Amniotic epithelial cell (primary cell): ENCODE measurements around the gene ESF1.
A peak's percentile ranks its signal among the peaks of the same experiment; 100 is the strongest.

Source experiments
- DNase-seq: peaks from one replicate; pipeline ENCODE4 v3.0.0-alpha.2; 2010; ENCODE audit warnings: low read depth

Gene ESF1, protein sequence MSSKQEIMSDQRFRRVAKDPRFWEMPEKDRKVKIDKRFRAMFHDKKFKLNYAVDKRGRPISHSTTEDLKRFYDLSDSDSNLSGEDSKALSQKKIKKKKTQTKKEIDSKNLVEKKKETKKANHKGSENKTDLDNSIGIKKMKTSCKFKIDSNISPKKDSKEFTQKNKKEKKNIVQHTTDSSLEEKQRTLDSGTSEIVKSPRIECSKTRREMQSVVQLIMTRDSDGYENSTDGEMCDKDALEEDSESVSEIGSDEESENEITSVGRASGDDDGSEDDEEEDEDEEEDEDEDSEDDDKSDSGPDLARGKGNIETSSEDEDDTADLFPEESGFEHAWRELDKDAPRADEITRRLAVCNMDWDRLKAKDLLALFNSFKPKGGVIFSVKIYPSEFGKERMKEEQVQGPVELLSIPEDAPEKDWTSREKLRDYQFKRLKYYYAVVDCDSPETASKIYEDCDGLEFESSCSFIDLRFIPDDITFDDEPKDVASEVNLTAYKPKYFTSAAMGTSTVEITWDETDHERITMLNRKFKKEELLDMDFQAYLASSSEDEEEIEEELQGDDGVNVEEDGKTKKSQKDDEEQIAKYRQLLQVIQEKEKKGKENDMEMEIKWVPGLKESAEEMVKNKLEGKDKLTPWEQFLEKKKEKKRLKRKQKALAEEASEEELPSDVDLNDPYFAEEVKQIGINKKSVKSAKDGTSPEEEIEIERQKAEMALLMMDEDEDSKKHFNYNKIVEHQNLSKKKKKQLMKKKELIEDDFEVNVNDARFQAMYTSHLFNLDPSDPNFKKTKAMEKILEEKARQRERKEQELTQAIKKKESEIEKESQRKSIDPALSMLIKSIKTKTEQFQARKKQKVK

DNA sequence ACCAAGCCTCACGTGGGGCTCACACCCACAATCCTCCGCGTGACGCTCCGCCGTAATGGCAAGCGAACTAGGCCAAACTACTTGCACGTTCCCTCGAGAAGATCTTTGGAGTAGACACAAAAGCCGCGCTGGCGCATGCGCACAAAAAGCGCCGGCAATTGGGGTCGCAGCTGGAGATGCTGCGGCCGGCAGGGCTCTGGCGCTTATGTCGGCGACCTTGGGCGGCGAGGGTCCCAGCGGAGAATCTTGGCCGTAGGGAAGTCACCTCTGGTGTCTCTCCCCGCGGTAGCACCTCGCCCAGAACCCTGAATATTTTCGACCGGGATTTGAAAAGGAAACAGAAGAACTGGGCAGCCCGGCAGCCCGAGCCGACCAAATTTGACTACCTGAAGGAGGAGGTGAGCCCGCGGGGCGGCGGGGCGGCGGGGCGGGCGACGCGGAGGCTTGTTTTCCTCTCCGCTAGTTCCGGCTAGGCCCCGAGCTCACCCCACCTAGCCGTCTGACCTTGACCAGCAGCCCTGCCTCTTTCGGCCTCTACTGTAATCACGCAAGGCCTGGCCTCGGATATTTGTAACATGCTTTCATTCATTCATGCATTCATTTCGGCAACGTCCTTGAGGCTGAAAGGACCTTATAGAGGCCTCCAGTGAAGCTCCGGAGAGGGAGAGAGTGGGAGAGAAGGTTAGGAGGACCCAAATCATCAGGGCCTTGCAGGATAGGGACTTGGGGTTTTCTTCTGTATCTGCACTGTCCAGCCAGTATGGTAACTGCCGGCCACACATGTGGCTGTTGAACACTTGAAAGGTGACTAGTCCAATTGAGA is at the start of gene ESF1, which contains the start of gene NDUFAF5:
Gene ESF1, minus strand, starts transcription at position 27 of the 823 bp plus-strand sequence. CDS start 1,779 bp downstream, outside the sequence.
Gene NDUFAF5, plus strand, starts transcription at position 136 of the 823 bp plus-strand sequence. Its CDS starts 41 bp downstream, at position 177.
- peak; percentile 97 for DNase-seq

DNA sequence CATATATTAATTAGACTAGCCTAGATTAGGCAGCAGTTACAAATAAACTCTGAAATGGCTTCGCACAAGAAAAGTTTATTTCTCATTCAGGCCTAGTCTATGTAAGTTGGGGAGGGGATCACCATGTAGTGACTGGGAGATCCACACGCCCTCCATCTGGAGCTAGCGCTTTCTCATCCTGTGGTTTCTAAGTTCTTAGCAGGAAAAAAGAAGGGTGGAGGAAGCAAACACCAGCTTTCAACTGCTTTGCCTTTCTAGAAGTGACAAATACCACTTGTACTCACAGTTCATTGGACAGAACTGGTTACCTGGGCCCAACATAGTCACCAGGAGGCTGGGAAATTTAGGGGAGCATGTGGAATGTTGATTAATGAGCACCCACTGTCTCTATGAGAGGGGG is 46.8 kb upstream of the ESF1 start:
- DNase-seq = no peak

DNA sequence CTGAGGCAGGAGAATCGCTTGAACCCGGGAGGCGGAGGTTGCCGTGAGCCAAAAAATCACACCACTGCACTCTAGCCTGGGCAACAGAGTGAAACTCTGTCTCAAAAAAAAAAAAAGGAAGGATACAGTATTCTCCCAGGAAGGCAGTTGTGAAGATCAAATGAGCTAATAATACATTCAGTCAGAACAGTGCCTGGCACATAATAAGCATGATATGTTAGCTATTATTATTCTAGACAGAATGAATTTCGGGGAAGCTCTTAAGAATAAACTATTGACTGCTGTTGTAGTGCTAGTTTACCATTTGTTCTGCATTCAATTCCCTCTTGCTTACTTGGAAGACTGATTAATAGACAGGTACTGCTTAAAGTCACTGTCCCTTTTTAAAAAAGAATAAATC is 40.7 kb upstream of the ESF1 start:
- DNase-seq = no peak

DNA sequence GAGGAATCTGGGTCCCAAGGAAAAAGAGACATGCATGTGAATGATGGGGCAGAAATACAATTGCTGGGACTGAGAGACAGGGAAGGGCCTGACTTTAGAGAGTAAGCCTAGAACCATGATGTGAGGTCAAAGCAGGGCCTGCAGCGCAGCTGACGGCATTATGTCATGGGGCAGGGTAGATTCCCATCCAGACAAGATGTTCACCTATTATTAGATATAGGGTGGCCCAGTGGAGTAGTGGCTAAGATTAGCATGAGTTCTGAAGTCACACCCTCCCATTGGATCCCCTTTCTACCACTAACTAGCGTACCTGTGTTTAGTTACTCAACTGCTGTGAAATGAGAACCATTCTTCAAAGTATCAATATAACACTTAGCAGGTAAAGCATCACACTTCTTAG is 39.7 kb upstream of the ESF1 start:
- no peak for DNase-seq

DNA sequence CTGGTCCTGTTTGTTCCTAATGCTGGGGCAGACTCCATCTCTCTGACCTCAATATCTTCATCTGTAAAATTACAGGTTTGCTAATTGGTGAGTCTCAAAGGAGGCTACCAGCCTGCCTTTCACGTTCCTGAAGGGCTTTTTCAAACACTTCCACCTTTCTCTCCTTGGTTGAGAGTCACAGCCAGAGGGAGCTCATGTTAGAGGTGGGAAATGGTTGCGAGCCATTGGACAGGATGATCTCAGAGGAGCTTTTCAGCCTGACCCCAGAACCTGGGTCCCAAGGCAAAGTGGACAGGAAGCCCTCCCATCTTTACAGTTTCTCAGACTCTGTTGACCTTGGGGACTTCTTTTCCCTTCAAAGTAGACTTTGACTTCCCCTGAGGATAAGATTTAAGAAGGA is 37.7 kb upstream of the ESF1 start:
- no peak for DNase-seq

DNA sequence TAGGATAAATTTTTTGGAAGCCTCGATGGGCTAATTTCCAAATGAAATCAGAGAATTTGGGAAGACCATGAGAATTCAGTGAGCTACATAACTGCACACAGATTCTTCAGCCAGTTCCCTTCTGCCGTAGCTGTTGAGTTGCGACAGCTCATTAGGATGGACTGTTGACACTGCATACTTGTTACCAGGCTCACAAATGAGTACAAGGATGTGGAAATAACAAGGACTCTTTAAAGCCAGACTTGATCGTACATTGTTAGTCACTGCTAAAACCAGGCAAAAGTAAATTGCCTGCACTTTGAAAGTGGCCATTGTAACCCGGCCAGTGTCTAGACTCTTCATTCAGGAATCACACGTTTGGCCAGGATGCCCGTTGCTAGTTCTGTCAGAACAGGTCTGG is 37.2 kb upstream of the ESF1 start:
- DNase-seq = peak; percentile 72

DNA sequence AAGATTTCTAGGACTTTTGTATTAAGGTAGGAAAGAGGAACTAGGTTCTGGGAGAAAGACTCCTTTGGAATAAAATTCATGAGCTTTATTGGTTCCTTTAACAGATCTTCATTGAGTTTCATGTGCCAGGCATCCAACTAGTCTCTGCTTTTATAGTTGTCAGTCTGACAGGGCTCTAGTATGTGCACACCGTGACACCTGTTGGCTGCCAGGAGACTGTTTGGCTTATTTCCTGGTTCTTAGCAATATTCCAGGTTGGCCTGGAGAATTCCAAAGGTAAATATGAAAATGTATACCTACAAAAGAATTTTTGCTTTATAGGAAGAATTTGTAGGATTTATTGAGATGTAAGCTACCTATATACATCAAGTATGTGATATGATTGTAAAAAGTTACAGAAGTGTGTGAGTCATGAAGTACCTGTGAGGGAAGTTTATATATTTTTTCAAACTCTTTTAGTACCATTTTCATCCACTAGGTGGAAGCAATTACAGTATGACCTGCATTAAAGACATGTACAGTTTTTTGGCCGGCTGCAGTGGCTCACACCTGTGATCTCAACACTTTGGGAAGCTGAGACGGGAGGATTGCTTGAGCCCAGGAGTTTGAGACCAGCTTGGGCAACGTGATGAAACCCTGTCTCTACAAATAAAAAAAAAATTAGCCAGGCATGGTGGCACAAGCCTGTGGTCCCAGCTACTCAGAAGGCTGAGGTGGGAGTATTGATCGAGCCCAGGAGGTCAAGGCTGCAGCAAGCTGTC is 35.3 kb upstream of the ESF1 start:
- peak; percentile 61 for DNase-seq

DNA sequence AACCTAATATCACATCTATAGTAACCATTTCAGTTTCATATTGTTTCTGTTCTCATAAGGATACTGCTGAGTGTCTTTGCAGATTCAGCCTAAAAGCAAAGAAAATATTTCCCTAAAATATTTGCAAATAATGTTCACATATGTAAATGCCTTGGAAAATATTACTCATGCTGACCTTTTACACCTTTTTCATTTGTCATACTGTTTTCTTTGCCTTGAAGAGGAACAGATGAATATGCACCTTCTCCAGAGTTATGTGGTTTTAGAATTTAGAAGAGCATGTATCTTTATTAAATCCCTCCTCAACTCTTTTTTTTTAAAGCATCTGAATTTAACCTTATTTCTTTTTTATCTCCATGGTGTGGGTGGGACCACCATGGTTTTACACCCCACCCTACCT is 32.6 kb upstream of the ESF1 start:
- DNase-seq = peak; percentile 11

DNA sequence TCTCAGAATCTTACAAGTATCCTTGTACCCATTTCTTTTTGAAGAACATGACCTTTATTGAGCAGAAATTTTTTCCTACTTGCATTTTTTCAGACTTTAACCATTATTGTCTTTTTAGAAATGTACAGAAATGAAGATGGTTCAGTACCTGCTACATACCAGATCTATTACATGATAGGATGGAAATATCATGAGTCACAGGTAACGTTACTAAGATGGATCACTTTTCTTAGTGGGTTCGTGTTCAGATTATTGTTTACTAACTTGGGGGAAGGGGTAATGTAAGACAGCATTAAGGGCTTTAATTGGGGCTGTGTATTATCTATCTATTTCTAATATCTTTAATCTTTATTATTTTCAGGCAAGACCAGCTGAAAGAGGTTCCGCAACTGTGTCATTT is 32.0 kb upstream of the ESF1 start:
- DNase-seq = no peak

DNA sequence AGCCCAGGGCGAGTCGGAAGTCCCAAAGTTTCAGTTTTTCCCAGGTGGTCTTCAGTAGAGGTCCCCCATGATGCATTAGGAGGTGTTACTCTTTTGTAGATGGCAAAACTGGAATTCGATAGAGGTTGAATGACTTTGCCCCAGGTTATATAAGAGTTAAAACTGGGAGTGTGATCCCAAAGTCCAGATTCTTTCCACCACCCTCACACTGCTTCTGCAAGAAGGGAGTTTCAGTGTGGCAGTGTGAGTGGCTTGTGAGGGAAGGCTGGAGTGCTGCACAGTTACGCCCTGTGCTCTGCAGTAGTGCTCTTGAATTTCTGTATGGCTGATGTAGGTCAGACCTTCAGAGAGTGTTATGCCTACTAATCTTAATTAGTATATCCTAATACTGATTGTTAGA is 30.0 kb upstream of the ESF1 start:
- DNase-seq = no peak

DNA sequence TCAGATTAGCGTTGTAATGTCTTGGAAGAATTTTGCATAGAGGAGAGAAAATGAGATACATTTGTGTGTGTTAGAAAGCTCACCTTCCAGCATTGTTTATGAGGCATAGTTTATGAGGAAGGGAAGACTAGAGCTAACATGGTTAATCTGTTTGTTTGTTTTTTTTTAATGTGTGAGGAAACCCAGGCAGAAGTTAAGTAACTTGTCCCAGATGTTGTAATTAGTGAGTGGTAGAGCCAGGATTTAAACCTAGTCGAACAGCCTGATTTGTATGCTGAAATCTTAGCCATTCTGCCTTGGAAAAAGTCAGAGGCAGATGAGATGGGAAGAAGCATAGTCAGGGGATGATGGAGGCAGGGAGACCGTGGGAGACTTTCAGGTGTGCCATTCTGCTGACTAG is 29.2 kb upstream of the ESF1 start:
- peak; percentile 27 for DNase-seq

DNA sequence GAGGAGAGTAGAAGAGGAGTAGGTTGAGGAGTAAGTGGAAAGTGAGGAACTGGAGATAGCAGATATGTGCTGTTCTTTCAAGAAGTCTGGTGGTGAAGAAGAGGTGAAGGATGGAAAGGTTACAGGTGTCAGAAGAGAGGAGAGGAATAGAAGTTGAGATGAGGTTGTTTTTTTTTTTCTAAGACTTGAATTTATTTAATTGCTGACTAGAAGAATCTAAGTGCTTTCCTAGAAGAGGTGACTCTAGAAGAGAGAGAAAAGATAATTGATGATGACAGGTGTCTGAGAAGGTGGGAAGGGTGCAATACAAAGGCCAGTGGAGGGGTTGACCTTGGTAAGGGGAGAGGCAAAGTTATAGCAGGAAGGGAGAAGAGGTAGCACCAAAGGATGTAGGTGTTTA is 25.7 kb upstream of the ESF1 start:
- DNase-seq = no peak

DNA sequence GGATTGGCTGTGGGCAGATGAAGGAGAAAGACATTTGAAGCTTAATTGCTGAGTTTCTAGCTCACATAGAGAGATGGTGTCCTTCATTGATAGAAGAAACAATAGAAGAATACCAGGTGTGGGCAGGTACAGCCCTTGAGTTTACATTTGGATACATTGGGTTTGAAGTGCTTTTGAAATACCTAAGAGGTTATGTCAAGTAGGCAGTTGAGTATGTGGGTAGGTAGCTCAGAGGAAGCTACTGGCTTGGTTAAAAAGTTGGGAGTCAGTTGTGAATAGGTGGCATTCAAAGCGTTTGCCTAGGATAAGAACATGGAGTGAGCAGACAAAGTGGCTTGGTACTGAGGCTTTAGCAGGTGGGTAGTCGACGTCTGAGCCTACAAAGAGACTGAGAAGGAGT is 25.1 kb upstream of the ESF1 start:
- no peak for DNase-seq

DNA sequence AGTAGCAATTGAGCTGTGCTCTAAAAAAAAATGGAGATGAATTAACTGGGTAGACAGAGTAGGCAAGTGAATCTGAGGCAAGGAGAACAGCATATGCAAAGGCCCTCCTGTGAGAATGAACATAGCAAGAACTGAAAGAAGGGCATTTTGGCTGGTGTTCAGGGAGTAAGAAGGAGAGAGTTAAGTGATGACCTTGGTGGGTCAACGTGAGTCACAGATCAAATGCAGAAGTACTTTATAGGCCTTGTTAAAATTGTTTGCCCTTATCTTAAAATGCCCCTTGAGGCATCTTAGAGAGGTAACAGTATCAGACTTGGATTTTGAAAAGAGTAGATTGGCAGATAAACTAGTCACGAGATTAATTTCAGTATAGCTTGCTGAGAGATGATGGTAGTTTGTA is 24.7 kb upstream of the ESF1 start:
- DNase-seq = no peak

DNA sequence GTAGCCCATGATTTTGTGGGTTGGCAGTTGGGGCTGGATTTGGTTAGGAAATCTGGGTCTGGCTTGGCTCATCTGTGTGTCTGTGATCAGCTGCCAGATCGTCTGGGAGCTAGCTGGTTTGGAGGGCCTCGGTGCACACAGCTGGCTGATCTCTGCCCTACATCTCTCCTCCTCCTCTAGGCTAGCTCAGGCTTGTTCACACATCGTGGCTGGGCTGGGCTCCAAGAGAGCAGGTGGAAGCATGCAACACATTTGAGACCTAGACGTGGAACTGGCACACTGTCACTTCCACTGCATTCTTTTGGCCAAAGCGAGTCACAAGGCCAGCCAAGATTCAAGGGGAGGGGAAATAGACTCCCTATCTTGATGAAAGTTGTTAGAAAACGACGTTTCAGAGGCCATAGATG is 16.0 kb upstream of the ESF1 start:
- peak; percentile 84 for DNase-seq

DNA sequence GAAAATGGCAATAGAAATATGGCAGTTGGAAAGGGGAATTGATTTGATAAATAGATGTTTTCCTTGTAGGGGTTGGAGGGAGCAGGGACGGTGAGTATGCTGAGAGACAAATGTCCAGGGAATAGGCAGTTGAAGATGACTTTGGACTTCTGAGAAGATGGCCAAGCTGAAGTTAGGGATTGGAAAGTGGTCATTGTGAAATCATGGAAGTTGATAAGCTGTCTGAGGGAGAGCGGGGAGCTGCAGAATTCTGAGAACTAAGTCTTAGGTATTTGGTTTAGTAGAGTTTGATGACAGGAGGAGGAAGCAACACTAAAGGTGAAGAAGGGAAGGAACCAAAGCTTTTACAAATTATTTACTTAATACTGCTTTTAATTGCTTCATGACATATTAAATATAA is 15.3 kb upstream of the ESF1 start:
- DNase-seq = peak; percentile 28

DNA sequence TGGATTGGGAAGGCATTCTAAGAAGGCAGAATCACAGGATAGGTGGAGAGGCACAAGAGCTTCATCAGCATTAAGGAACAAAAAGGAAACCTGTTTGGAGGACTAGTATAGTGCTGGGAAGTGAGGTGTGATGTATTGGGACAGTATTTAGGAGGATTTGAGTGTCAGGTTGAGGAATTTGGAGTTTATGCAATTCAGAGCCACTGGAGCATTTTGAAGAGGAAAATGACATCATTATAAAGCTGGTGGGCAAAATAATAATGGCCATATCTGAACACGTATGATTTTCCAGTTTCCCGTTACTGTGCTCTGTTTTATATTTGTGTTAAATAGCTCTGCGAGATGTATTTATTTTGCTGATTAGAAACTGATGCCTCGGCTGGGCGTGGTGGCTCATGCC is 14.3 kb upstream of the ESF1 start:
- no peak for DNase-seq

DNA sequence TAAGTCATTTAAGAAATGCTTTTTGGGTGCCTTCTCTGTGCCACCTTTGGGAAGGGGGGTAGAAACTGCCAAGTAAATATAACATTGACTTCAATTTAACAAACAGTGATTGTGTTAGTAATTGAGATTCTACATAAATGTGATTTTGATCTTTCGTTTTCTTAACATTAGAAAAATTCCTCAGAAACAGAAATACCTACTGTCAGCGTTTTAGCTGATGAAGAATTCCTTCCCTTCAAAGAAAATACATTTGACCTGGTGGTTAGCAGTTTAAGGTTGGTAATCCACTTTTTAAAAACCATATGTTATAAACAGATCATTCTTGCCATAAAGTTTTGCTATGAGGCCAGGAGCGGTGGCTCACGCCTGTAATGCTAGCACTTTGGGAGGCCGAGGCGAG is 9.9 kb upstream of the ESF1 start:
- DNase-seq = no peak

DNA sequence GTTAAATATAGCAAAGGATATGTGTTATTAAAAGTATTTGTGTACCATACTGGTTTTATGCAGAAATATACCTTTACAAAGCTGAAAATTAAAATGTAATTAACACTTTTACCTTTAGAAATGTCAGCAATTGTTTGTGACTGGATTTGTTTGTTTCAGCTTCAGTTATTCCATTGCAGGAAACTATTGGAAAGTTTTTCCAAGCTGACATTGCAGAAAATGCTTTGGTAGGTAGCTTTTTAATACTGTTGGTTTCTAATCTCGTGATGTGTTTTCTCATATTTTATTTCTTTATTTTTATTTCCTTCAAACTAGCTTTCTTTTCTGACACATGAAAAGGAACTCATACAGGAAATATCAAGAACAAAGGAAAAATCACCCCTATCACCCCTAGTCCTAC is 8.3 kb upstream of the ESF1 start:
- DNase-seq = no peak

DNA sequence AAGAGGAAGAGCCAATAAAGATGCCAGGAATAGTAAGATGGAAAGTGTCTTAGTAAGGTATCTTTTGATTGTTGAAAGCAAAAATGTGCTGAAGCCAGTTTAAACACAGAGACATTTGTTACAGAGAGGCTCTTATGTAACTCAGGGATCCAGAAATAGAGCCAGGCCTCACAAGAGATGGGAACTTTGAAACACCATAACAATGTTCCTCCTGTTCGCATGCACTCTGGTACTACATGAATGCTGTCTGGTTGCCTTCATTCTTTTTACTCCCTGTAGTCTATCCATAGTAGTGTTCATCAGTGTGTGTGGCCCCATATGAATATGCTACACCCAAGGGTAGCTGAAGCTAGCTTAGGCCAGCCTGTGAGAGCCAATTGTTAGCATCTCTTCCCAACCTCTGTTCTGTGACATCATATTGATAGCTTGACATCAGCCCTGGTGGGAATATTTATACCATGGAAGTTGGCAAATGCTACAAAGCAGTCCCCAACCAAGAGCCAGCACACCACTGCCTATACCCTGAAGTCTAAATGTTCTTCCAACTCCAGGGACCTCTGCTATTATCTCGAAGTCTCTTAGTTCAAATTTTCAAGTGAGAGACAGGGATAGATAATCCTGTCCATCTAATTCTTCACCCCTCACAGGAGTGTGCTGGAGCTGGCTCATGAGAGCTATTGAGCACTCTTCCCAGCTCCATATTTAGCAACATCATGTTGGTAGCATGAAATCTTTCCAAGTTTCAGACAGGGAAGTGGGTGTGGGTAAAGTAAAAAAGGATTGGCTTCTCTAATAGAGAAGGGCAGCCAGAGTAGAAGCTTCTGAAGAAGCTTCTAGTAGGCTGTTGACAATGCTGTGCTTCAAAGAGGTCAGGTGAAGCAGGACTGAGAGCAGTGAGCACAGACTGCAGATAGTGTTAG is 7.1 kb upstream of the ESF1 start:
- no peak for DNase-seq
